Panc1 (cell line): ENCODE measurements around the gene RAD52. TPM values are rescaled to one million over a fixed set of nuclear protein-coding genes. Genes with fewer than 3 reads are reported as not detected.

ENCODE experiments used
- ATAC-seq: fragments of 200-7000 bp; cut with Tn5 transposase; 2 replicates; pipeline ENCODE4 v1.9.1; 2020; ENCODE audit warnings: mild to moderate bottlenecking, moderate library complexity
- BruUV-seq: library from RNA; stranded (reverse); fragments of 400-500 nt; replicated peaks from 2 replicates; lab custom pipeline; 2021; lab: Mats Ljungman, UMichigan
- CTCF ChIA-PET: fragments of 300-600 bp; sonication (Branson Sonifier 250); formaldehyde crosslinking; loops from one replicate; lab custom pipeline; 2022; ENCODE audit warnings: antibody characterized with exemption; lab: Charles Lee
- POLR2A ChIA-PET: fragments of 300-600 bp; sonication (Branson Sonifier 250); formaldehyde crosslinking; loops from one replicate; lab custom pipeline; 2022; ENCODE audit warnings: antibody characterized with exemption; lab: Charles Lee
- DNase-seq: peaks from one replicate; pipeline ENCODE4 v3.0.0-alpha.2; 2010; ENCODE audit warnings: low read depth, low spot score
- H3K27ac ChIP-seq: 2 replicates; pipeline ENCODE4 v1.5.1; 2011; ENCODE audit warnings: mild to moderate bottlenecking, low read length, inconsistent platforms
- H3K27me3 ChIP-seq: fragments of 200-500 bp; sonication (Bioruptor generic); 2 replicates; pipeline ENCODE4 v1.6.0; 2014; ENCODE audit warnings: low read length, inconsistent platforms; ENCODE audit not compliant: control insufficient read depth, insufficient read depth
- H3K36me3 ChIP-seq: fragments of 200-500 bp; sonication (Bioruptor generic); 2 replicates; pipeline ENCODE4 v1.5.1; 2014; ENCODE audit warnings: inconsistent platforms, mild to moderate bottlenecking, low read length, moderate library complexity; ENCODE audit not compliant: control insufficient read depth, insufficient read depth
- H3K4me1 ChIP-seq: 2 replicates; pipeline ENCODE4 v1.5.1; 2011; ENCODE audit warnings: inconsistent platforms, mild to moderate bottlenecking, low read length, moderate library complexity; ENCODE audit not compliant: control insufficient read depth, insufficient read depth
- H3K4me3 ChIP-seq, 2 experiments: 2 replicates each; pipeline ENCODE4 v1.5.1; 2011 to 2012; ENCODE audit warnings: low read depth in 2 of 2, low read length in 2 of 2, mild to moderate bottlenecking in 2 of 2, inconsistent platforms in 1 of 2, moderate library complexity in 1 of 2
- H3K9me3 ChIP-seq: fragments of 200-500 bp; sonication (Bioruptor generic); 2 replicates; pipeline ENCODE4 v1.5.1; 2014; ENCODE audit warnings: low read depth, mild to moderate bottlenecking, inconsistent platforms, low read length, moderate library complexity; ENCODE audit not compliant: control insufficient read depth, insufficient read depth
- POLR2AphosphoS5 ChIP-seq: IDR thresholded peaks from 2 replicates; pipeline ENCODE4 v1.6.1; 2012; ENCODE audit warnings: mild to moderate bottlenecking, low read depth, low read length, moderate library complexity
- SIN3A ChIP-seq: IDR thresholded peaks from 2 replicates; pipeline ENCODE4 v1.6.1; 2012; ENCODE audit warnings: low read depth, mild to moderate bottlenecking, low read length, moderate library complexity, borderline replicate concordance; ENCODE audit not compliant: insufficient read depth
- TCF7L2 ChIP-seq: IDR thresholded peaks from 2 replicates; pipeline ENCODE4 v1.6.1; 2011; ENCODE audit warnings: mild to moderate bottlenecking, low read depth, low read length, inconsistent platforms
- in situ Hi-C: cut with HindIII; loops from 2 replicates; pipeline ENCODE4 v1.10.0; 2016; ENCODE audit warnings: low sequenced_read_pairs, low pct_unique_long_range_greater_than_20kb
- intact Hi-C: fragments of 100-400 bp; cut with micrococcal nuclease; formaldehyde crosslinking; loops from one replicate; pipeline ENCODE4 v1.10.0; 2022; ENCODE audit not compliant: unreplicated experiment
- total RNA-seq: library from RNA; stranded (reverse); gene quantifications from one replicate; pipeline ENCODE4 v1.2.1, GENCODE V29; 2021; ENCODE audit not compliant: unreplicated experiment
- TF ChIP-seq, protein P1 (sequence below): fragments of 450-650 bp; IDR thresholded peaks from 2 replicates; pipeline ENCODE4 v1.5.1; 2017; ENCODE audit warnings: mild to moderate bottlenecking
- TF ChIP-seq, protein P2 (sequence below), 2 experiments: IDR thresholded peaks; 2 replicates each; pipeline ENCODE4 v1.6.1; 2011 to 2012; ENCODE audit warnings: low read depth in 2 of 2, control low read depth in 1 of 2, low read length in 1 of 2, mild to moderate bottlenecking in 1 of 2, moderate library complexity in 1 of 2; ENCODE audit not compliant: insufficient read depth in 1 of 2

The RAD52 gene
- total RNA-seq, 1 experiment from 2014 or later, result 15.8 TPM

DNA sequence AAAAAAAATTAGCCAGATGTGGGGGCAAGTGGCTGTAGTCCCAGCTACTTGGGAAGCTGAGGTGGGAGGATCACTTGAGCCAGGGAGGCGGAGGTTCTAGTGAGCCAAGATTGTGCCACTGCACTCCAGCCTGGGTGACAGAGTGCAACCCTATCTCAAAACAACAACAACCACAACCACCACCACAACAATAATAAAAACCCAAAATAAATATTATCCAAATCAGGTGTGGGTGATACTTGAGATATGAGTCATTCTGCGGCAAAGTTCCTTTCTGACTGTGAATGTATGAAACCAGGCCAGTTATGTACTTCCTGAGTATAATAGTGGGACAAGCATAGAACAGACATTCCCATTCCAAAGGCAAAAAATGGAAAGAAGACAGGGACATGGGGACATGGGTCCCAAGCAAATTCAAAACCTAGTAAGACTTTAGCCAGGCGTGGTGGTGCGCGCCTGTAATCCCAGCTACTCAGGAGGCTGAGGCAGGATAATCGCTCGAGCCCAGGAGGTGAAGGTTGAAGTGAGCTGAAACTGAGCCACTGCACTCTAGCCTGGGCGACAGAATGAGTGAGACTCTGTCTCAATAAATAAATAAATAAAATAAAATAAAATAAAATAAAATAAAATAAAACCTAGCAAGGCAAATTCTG lies 31.8 kb upstream of the RAD52 start:
- DNase-seq (no peak), ATAC-seq (0 out of 2 replicates have a peak, but pooled peaks have one; percentile 42)
- CTCF ChIA-PET, result interaction anchor here (0.5 kb wide), 1 partner anchor 80 kb away, joined by 5 read pairs; no protein-coding TSS in a partner anchor
- Histone ChIP-seq H3K4me1 (no peaks in the 10 kb centered on the region), H3K36me3 (no peaks in the 10 kb centered on the region), H3K27me3 (no peaks in the 10 kb centered on the region), H3K4me3 (no peak overlapping the region), H3K27ac (no peak overlapping the region), H3K9me3 (no peaks in the 10 kb centered on the region)
- no TSS peak for BruUV-seq
- TF ChIP-seq, protein P1, sequence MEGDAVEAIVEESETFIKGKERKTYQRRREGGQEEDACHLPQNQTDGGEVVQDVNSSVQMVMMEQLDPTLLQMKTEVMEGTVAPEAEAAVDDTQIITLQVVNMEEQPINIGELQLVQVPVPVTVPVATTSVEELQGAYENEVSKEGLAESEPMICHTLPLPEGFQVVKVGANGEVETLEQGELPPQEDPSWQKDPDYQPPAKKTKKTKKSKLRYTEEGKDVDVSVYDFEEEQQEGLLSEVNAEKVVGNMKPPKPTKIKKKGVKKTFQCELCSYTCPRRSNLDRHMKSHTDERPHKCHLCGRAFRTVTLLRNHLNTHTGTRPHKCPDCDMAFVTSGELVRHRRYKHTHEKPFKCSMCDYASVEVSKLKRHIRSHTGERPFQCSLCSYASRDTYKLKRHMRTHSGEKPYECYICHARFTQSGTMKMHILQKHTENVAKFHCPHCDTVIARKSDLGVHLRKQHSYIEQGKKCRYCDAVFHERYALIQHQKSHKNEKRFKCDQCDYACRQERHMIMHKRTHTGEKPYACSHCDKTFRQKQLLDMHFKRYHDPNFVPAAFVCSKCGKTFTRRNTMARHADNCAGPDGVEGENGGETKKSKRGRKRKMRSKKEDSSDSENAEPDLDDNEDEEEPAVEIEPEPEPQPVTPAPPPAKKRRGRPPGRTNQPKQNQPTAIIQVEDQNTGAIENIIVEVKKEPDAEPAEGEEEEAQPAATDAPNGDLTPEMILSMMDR, result no peak
- TF ChIP-seq SIN3A, result no peak
- no peak for TF ChIP-seq TCF7L2
- no peak for TF ChIP-seq POLR2AphosphoS5
- TF ChIP-seq, protein P2, sequence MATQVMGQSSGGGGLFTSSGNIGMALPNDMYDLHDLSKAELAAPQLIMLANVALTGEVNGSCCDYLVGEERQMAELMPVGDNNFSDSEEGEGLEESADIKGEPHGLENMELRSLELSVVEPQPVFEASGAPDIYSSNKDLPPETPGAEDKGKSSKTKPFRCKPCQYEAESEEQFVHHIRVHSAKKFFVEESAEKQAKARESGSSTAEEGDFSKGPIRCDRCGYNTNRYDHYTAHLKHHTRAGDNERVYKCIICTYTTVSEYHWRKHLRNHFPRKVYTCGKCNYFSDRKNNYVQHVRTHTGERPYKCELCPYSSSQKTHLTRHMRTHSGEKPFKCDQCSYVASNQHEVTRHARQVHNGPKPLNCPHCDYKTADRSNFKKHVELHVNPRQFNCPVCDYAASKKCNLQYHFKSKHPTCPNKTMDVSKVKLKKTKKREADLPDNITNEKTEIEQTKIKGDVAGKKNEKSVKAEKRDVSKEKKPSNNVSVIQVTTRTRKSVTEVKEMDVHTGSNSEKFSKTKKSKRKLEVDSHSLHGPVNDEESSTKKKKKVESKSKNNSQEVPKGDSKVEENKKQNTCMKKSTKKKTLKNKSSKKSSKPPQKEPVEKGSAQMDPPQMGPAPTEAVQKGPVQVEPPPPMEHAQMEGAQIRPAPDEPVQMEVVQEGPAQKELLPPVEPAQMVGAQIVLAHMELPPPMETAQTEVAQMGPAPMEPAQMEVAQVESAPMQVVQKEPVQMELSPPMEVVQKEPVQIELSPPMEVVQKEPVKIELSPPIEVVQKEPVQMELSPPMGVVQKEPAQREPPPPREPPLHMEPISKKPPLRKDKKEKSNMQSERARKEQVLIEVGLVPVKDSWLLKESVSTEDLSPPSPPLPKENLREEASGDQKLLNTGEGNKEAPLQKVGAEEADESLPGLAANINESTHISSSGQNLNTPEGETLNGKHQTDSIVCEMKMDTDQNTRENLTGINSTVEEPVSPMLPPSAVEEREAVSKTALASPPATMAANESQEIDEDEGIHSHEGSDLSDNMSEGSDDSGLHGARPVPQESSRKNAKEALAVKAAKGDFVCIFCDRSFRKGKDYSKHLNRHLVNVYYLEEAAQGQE (IDR thresholded peaks at IDR 0.05; ENCODE audit: insufficient read depth in 1 of 2, low read depth in 2 of 2, low read length in 1 of 2), result no peak
- POLR2A ChIA-PET, result interaction anchor here (0.6 to 0.7 kb wide), 2 partner anchors 12 to 172 kb away, joined by 5 read pairs; no protein-coding TSS in a partner anchor
- in situ Hi-C loops (no loop called here), intact Hi-C loops (no loop called here)

DNA sequence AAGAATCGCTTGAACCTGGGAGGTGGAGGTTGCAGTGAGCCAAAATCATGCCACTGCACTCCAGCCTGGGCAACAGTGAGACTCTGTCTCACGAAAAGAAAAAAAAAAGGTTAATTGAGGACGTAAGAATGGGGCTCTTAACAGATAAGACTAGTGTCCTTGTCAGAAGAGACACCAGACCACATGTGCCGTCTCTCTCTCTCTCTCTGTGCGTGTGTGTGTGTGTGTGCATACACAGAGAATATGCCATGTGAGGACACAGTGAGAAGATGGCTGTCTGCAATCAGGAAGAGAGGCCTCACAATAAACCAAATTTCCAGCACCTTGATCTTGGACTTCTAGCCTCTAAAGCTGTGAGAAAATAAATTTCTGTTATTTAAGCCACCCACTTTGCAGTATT lies 29.9 kb upstream of the RAD52 start:
- TF ChIP-seq TCF7L2, result no peak
- TF ChIP-seq, protein P2 (IDR thresholded peaks at IDR 0.05; ENCODE audit: insufficient read depth in 1 of 2, low read depth in 2 of 2, low read length in 1 of 2), result no peak
- no peak for TF ChIP-seq SIN3A
- TF ChIP-seq POLR2AphosphoS5, result no peak
- TF ChIP-seq, protein P1, result no peak
- Histone ChIP-seq H3K27ac (no peak overlapping the region), H3K4me3 (no peak overlapping the region), H3K27me3 (no peaks in the 10 kb centered on the region), H3K36me3 (no peaks in the 10 kb centered on the region), H3K9me3 (no peaks in the 10 kb centered on the region), H3K4me1 (no peaks in the 10 kb centered on the region)
- in situ Hi-C loops, result no loop called here
- no peak for DNase-seq
- BruUV-seq, result no TSS peak
- ChIA-PET POLR2A (no interaction called here), CTCF (no interaction called here)
- ATAC-seq, result no peak
- intact Hi-C loops, result no loop called here
